GM20000 (cell line): ENCODE data around the gene ARG2.

ENCODE experiments used
- DNase-seq: peaks from one replicate; pipeline ENCODE4 v3.0.0; 2012; ENCODE audit warnings: low spot score
- TF ChIP-seq, protein P1 (sequence below): IDR thresholded peaks from 2 replicates; pipeline ENCODE4 v1.5.1; 2012; ENCODE audit warnings: mild to moderate bottlenecking, control low read depth; ENCODE audit errors: extremely low read depth, missing control alignments

The ARG2 gene

GRCh38 chr14:67643713-67644112, 24.0 kb downstream of the ARG2 start:
- no peak for DNase-seq
- TF ChIP-seq, protein P1, sequence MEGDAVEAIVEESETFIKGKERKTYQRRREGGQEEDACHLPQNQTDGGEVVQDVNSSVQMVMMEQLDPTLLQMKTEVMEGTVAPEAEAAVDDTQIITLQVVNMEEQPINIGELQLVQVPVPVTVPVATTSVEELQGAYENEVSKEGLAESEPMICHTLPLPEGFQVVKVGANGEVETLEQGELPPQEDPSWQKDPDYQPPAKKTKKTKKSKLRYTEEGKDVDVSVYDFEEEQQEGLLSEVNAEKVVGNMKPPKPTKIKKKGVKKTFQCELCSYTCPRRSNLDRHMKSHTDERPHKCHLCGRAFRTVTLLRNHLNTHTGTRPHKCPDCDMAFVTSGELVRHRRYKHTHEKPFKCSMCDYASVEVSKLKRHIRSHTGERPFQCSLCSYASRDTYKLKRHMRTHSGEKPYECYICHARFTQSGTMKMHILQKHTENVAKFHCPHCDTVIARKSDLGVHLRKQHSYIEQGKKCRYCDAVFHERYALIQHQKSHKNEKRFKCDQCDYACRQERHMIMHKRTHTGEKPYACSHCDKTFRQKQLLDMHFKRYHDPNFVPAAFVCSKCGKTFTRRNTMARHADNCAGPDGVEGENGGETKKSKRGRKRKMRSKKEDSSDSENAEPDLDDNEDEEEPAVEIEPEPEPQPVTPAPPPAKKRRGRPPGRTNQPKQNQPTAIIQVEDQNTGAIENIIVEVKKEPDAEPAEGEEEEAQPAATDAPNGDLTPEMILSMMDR: no peak

DNA sequence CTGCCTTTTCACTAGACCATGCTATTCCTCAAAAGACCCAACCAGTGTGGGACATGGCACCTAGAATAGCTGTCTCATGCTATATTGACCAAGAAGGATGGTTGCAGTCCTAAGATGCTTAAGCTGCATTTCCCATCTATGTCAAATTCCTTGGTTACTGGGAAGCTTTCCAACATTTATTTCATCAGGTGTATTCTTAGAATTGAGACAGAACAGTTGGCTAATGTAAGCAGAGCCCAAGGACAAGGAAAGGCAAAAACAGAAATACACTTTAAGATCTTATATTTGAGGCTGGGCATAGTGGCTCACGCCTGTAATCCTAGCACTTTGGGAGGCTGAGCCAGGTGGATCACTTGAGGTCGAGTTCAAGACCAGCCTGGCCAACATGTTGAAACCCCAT, 24.7 kb downstream of the ARG2 start:
- TF ChIP-seq, protein P1: no peak
- DNase-seq: no peak

DNA sequence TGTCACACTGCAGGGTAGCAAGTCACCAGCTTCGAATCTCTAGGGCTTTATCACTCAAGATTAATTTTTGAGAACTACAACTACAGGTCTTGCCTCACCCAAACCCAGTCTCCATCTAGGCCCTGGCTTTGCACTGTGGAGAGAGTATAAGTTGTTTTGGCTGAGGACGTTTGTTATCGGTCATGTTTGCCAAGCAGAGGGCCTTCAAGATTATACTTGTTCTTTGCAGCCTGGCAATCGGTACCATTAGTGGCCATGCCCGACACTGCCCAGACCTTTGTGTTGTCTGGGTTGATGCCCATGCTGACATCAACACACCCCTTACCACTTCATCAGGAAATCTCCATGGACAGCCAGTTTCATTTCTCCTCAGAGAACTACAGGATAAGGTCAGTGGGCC, 25.7 kb downstream of the ARG2 start:
- TF ChIP-seq, protein P1: no peak
- no peak for DNase-seq

GRCh38 chr14:67646131-67646530, 26.4 kb downstream of the ARG2 start:
- TF ChIP-seq, protein P1: no peak
- no peak for DNase-seq

- no peak for DNase-seq
- TF ChIP-seq, protein P1: no peak
These were observed 30.4 kb downstream of the ARG2 start for GRCh38 chr14:67650151-67650550.

GRCh38 chr14:67650694-67651093, 31.0 kb downstream of the ARG2 start:
- TF ChIP-seq, protein P1: no peak
- no peak for DNase-seq

GRCh38 chr14:67652189-67652588, 32.5 kb downstream of the ARG2 start:
- DNase-seq: no peak
- TF ChIP-seq, protein P1: no peak
